K562 (cell line): Measurements from ENCODE around the gene TIMP2. TPM values are rescaled to one million over a fixed set of nuclear protein-coding genes. Genes with fewer than 3 reads are reported as not detected.

Source experiments
- ARID2 ChIP-seq: fragments of 450-650 bp; IDR thresholded peaks from 2 replicates; pipeline ENCODE4 v1.6.1; 2017; ENCODE audit warnings: antibody characterized with exemption, mild to moderate bottlenecking
- BRCA1 ChIP-seq, 2 experiments: fragments of 450-650 bp in 1 of 2; sonication (generic) in 1 of 2; formaldehyde crosslinking in 1 of 2; IDR thresholded peaks; 2 replicates each; pipeline versions ENCODE4 v1.5.0 to v1.6.1; 2017 to 2020; ENCODE audit warnings: mild to moderate bottlenecking in 1 of 2, missing genetic modification reagents in 1 of 2
- CCNT2 ChIP-seq: IDR thresholded peaks from 2 replicates; pipeline ENCODE4 v1.6.1; 2011; ENCODE audit warnings: borderline replicate concordance, low read depth, mild to moderate bottlenecking, moderate library complexity, mixed read lengths, low read length; ENCODE audit not compliant: insufficient read length; ENCODE audit errors: extremely low read depth
- CEBPB ChIP-seq: fragments of 450-650 bp; IDR thresholded peaks from 2 replicates; pipeline ENCODE4 v1.6.1; 2016; ENCODE audit warnings: missing genetic modification characterization, missing compliant biosample characterization
- EP300 ChIP-seq: IDR thresholded peaks from 2 replicates; pipeline ENCODE4 v1.6.1; 2012; ENCODE audit warnings: low read length, improper control_type of control experiment
- FOXP1 ChIP-seq: sonication (generic); formaldehyde crosslinking; IDR thresholded peaks from 2 replicates; pipeline ENCODE4 v1.8.0; 2022; ENCODE audit warnings: mild to moderate bottlenecking, missing genetic modification reagents
- GTF2E2 ChIP-seq: fragments of 200-800 bp; sonication (Bioruptor generic); IDR thresholded peaks from 2 replicates; pipeline ENCODE4 v1.6.1; 2016; ENCODE audit warnings: missing genetic modification characterization, missing compliant biosample characterization
- KLF13 ChIP-seq: fragments of 450-650 bp; IDR thresholded peaks from 2 replicates; pipeline ENCODE4 v1.6.1; 2016; ENCODE audit warnings: missing genetic modification characterization, low read depth, mild to moderate bottlenecking, missing compliant biosample characterization, moderate library complexity, borderline replicate concordance
- L3MBTL2 ChIP-seq: fragments of 450-650 bp; IDR thresholded peaks from 2 replicates; pipeline ENCODE4 v1.6.1; 2016; ENCODE audit warnings: mild to moderate bottlenecking, moderate library complexity
- MECOM ChIP-seq: fragments of 250-450 bp; sonication (Bioruptor Pico); IDR thresholded peaks from 2 replicates; pipeline ENCODE4 v1.8.0; 2022; ENCODE audit warnings: inconsistent platforms
- MLLT1 ChIP-seq, 2 experiments: fragments of 450-650 bp; IDR thresholded peaks; 2 replicates each; pipeline ENCODE4 v1.6.1; 2016
- PBX2 ChIP-seq, 2 experiments: IDR thresholded peaks in 1 of 2; conservative IDR thresholded peaks in 1 of 2; 2 replicates each; pipeline ENCODE4 v1.6.1; 2016; ENCODE audit warnings: low read depth in 2 of 2, mild to moderate bottlenecking in 1 of 2, missing compliant biosample characterization in 1 of 2, missing genetic modification characterization in 1 of 2, moderate library complexity in 1 of 2
- PCBP2 ChIP-seq: fragments of 200-400 bp; formaldehyde crosslinking; IDR thresholded peaks from 2 replicates; pipeline ENCODE4 v1.6.1; 2018; ENCODE audit warnings: low read length, low read depth, mild to moderate bottlenecking, moderate library complexity; ENCODE audit not compliant: poor library complexity, severe bottlenecking
- PRPF4 ChIP-seq: fragments of 200-400 bp; formaldehyde crosslinking; IDR thresholded peaks from one replicate; pipeline ENCODE4 v1.6.1; 2017; ENCODE audit warnings: low read length, low read depth, mild to moderate bottlenecking; ENCODE audit not compliant: insufficient read depth, poor library complexity, severe bottlenecking
- RBFOX2 ChIP-seq: fragments of 200-400 bp; formaldehyde crosslinking; IDR thresholded peaks from 2 replicates; pipeline ENCODE4 v1.6.1; 2017; ENCODE audit warnings: low read depth, mild to moderate bottlenecking, low read length, moderate library complexity
- RNF2 ChIP-seq: sonication (generic); IDR thresholded peaks from 2 replicates; pipeline ENCODE4 v1.6.1; 2016
- THAP7 ChIP-seq: fragments of 250-450 bp; sonication (Bioruptor Pico); IDR thresholded peaks from 2 replicates; pipeline ENCODE4 v1.5.0; 2021
- ZBTB49 ChIP-seq: sonication (generic); formaldehyde crosslinking; IDR thresholded peaks from 2 replicates; pipeline ENCODE4 v1.8.0; 2022; ENCODE audit warnings: missing genetic modification reagents, mild to moderate bottlenecking, borderline replicate concordance
- ZNF253 ChIP-seq: fragments of 250-450 bp; sonication (Bioruptor Pico); conservative IDR thresholded peaks from 2 replicates; pipeline ENCODE4 v1.6.1; 2021; ENCODE audit warnings: mild to moderate bottlenecking
- ZNF444 ChIP-seq: fragments of 250-450 bp; sonication (Bioruptor Pico); IDR thresholded peaks from 2 replicates; pipeline ENCODE4 v1.4.0; 2020; ENCODE audit warnings: mild to moderate bottlenecking, moderate library complexity
- ZNF766 ChIP-seq: fragments of 200-800 bp; sonication (Bioruptor generic); conservative IDR thresholded peaks from 2 replicates; pipeline ENCODE4 v1.6.1; 2016; ENCODE audit warnings: missing genetic modification characterization, missing compliant biosample characterization
- ZNF785 ChIP-seq: fragments of 250-450 bp; sonication (Bioruptor Pico); IDR thresholded peaks from 2 replicates; pipeline ENCODE4 v1.4.0; 2020; ENCODE audit warnings: mild to moderate bottlenecking
- polyA plus RNA-seq, 8 experiments: library from polyadenylated mRNA; depleted of rRNA in 4 of 8; stranded (reverse) in 5 of 8; unstranded in 3 of 8; fragments of >200 nt; fragmentation: Nextera tagmentation in 2 of 8; fragmentation: Illumina TruSeq in 1 of 8; extraction: Ambion mirVana in 2 of 8; extraction: Trizol in 1 of 8; gene quantifications; 2 replicates each; pipeline versions ENCODE4 v1.2.1 to v1.2.3, GENCODE V29; 2011 to 2014; ENCODE audit warnings: inconsistent platforms in 1 of 8, missing spikeins in 1 of 8
- total RNA-seq, 7 experiments: library from RNA; depleted of rRNA in 6 of 7; stranded (reverse); fragments of >200 nt in 6 of 7; fragmentation: Illumina TruSeq in 2 of 7; extraction: Trizol in 2 of 7; gene quantifications; 2 replicates each; pipeline versions ENCODE4 v1.2.1 to v1.2.3, GENCODE V29; 2011 to 2021; ENCODE audit warnings: low replicate concordance in 1 of 7

The TIMP2 gene
- total and polyA plus RNA-seq, 9 of the 15 experiments (the other 6 are each of a cell fraction or from before 2014, with no cell fraction given) = 0.55 TPM; not detected in 8

GRCh38 chr17:78883089-78883532 is 42.1 kb downstream of the TIMP2 start (continued):
- TF ChIP-seq PBX2 (CRISPR knock-in tag; IDR thresholded peaks at IDR 0.05; ENCODE audit: low read depth) (no peak), PBX2 (tag; conservative IDR thresholded peaks at IDR 0.05; ENCODE audit: low read depth) (peak; percentile 47), PCBP2 (no peak), THAP7 (no peak), ZNF253 (CRISPR knock-in tag) (no peak), RBFOX2 (0 out of 2 replicates have a peak, but pooled peaks have one; percentile 42), ZNF766 (CRISPR knock-in tag) (0 out of 2 replicates have a peak, but pooled peaks have one; percentile 50), ARID2 (no peak), ZBTB49 (CRISPR knock-in tag) (no peak), GTF2E2 (tag) (no peak), ZNF444 (no peak), ZNF785 (CRISPR knock-in tag) (no peak), EP300 (peak; percentile 45; the same call in 1 of the 2 replicates), CEBPB (no peak), RNF2 (no peak), L3MBTL2 (no peak), PRPF4 (no peak), MECOM (CRISPR knock-in tag) (no peak), FOXP1 (CRISPR knock-in tag) (no peak), KLF13 (0 out of 2 replicates have a peak, but pooled peaks have one; percentile 22), CCNT2 (no peak), MLLT1 (IDR thresholded peaks at IDR 0.05) (no peak), BRCA1 (IDR thresholded peaks at IDR 0.05) (no peak), BRCA1 (CRISPR knock-in tag; IDR thresholded peaks at IDR 0.05) (no peak)
